Measurements from ENCODE around the gene C4orf50.
"Not testable (repeated sequence)": the region's sequence is repeated elsewhere in the genome, so short reads cannot be mapped to it uniquely, and the experiment has no call there.

C4orf50 gene

DNA sequence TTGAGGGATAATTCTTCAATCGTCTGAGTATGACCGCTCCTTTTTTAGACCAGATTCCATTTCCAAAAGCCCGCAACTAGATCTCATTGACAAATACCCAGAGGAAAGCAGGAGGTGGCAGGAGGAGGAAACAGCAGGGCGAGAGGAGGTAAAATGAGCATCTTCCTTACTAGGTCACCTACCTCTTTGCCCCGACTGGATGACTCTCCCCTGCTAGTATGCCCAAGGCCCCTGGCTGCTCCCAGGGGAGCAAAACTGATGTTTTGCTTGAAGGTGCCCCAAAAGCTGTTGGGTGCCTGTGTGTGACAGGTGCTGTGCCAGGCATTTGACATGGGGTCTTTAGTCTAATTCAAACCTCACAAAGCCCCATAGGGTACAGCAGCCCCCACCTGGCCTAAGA, 48.9 kb downstream of the C4orf50 start:
- DNase-seq (ENCODE audit: low read depth): no peak

DNA sequence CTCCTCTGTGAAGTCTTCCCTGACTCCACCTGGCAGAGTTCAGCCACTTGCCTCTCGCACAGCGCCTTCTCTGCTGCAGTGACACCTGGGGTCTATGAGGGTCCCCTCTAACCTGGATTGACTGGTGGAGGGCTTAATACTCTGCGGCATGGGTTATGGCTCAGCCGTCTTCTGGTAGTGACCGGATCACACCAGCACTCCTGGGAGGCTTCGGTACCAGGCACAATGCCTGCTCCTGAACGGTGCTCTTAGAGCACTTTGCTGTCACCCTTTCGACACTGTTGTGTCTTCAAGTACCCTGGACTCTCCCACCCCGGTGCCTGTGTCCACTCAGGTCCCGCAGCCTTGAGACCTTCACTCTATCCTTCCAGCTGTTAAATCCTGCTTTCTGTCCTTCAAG, 50.0 kb downstream of the C4orf50 start:
- DNase-seq (ENCODE audit: low read depth): no peak

GRCh38 chr4:5967783-5968182, 50.4 kb downstream of the C4orf50 start:
- no peak for DNase-seq (ENCODE audit: low read depth)

DNA sequence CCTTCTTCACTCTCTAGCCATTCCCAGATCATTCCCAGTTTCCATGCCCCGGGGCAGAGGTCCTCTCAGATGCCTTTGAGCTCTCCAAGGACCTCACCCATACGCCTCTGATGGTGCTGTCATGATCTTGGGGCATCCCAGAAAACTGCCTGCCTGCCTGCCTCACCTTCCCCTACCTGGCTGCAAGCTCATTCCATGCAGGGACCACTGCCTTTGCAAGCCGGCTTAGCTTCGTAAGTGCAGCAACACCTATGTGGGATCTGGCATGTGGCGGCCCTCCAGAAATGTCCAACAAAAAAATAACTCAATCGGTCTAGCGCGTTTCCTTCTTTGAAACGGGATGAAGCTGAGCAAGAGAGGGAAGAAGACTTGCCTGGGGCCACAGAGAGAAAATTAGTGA, 53.0 kb downstream of the C4orf50 start:
- DNase-seq (ENCODE audit: low read depth): no peak

GRCh38 chr4:5964030-5964429, 54.2 kb downstream of the C4orf50 start:
- DNase-seq (ENCODE audit: low read depth): no peak

- no peak for DNase-seq (ENCODE audit: low read depth)
Measured at GRCh38 chr4:5963611-5964010, 54.6 kb downstream of the C4orf50 start.

- no peak for DNase-seq (ENCODE audit: low read depth)
Measured at GRCh38 chr4:5962416-5962815, 55.8 kb downstream of the C4orf50 start.

GRCh38 chr4:5960252-5960880, 57.9 kb downstream of the C4orf50 start:
- no peak for DNase-seq (ENCODE audit: low read depth)

DNA sequence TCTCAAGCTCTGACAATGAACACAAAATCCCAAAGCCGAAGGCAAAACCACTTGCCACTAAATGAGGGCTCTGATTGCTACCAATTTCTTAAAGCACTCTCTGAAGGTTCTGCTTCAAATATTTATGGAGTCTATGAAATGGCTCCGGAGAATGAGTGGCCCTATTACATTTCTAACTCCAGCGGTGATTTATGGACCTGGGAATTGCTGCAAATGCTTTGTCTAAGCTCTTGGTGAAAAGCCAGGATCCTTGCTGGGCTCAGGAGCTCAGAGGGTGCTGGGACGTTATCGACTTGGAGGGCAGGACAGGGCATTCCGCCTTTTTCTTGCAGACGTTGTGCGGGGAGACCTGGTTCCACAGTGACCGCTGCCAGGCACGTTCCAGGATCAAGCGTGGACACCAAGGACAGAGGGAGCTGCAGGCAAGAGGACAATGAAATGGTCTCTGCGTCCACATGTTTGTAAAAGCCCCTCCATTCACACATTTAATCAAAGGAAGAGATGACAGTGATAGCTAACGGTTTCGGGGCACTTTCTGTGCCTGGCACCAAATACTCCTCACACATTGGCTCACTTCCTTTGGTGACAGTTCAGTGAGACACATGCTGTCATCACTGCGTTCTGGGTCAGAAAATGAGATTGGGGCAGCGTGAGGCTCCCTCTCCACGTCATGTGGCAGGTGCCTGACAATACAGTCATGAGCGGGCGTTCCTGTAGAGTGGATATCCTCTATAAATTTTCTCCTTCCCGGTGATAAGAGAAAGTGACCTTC, 58.8 kb downstream of the C4orf50 start:
- DNase-seq (ENCODE audit: low read depth): no peak

DNA sequence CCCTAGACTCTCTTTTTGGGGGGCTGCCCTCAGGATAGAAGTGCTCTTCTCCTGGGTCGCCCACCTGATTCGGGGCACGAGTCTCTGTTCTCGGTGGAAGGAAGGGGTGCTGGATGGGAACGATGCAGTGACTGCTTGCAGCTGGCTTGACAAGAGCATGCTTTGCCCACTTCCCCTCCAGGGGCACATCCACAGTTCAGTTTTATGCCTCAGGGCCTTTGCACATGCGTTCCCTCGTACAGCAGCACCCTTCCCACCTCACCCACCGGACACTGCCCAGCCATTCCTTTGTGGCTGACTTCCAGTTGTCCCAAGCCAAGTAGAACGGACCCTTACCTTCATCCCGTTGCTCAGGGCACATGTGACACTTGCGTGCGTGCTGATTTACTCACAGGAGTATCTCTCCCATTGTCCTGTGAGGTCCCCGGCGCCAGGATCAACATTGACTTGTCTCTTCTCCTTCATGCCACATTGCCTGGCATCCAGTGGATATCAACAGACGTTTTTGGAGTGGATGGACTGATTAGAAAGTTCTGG, 60.0 kb downstream of the C4orf50 start:
- no peak for DNase-seq (ENCODE audit: low read depth)

DNA sequence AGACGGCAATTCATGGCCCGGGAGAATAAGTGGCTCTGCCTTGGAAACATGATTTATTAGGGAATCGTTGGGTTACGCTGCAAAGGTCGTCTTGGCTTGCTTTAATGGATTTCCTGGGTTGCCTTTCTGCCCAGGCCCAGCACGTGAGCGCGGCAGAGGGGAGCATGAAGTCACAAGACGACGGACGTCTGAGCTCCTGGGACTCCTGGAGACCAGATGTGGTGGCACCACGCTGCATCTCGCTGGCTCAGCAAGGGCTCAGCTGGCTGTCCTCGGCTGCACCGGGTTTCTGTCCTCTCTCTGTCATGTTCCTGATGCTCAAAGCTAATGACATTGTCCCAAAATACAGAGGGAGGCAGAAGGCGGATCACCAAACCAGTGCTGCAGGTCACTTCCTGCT, 61.2 kb downstream of the C4orf50 start:
- no peak for DNase-seq (ENCODE audit: low read depth)

- no peak for DNase-seq (ENCODE audit: low read depth)
Measured at GRCh38 chr4:5956285-5957021, 61.8 kb downstream of the C4orf50 start.

GRCh38 chr4:5955856-5956255, 62.4 kb downstream of the C4orf50 start:
- DNase-seq (ENCODE audit: low read depth): no peak

DNA sequence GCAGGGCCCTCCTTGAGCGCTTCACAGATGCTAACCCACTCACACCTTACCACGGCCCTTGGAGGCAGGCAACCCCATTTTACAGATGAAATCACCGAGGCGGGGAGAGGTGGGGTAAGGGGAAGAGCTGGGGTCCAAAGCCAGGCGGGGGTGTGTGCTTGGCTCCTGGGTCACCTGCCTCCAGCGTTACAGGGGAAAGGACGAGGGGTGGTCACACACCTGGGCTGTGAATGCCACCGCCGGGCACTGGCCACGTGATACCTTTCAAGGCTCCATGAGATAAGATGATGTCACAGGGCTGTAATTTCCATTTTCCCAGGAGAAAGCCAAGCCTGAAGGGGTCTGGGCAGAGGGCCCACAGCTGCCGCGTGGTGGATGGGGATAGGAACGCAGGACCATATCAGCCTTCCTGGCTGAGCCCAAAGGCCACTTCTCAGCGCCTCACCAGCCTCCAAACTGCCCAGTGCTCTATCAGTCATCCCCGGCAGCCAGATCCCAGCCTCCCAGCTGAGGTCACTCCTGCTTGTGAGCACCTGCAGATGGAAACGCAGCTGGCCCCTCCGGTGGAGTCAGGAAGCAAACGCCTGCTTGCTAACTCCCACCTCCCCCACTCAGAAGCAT, 62.9 kb downstream of the C4orf50 start:
- DNase-seq (ENCODE audit: low read depth): no peak

DNA sequence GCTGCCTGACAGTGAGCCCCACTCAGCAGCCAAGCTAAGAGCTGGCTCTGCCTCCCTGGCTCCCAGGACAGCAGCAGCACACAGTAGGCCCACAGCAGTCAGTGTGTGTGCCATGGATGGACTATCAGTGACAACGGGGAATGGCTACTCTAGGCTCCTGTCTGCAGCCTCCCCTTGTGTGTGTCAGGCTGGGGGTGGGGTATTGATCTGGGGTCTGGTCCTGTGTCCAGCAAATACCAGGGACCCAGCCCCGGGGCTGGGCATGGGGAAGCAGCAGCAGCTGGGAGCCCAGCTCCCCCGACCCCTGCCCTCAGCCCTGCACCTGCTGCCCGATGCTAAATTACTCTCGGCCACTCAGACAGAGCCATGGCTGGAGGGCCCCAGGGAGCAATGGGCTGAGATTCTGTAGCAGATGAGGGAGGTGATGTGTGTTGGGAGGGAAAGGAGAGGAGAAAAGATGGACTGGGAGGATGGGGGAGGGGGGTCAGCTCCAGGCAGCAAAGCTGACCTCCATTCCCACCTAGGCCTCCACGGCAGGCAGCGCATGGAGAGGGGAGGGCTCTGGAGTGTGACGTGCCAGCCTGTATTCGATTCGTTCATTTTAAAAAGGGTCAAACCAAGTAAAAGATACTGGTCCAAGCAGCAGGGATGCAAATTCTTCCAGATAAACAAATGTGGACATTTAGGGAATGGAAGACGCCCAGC, 64.0 kb downstream of the C4orf50 start:
- no peak for DNase-seq (ENCODE audit: low read depth)

DNA sequence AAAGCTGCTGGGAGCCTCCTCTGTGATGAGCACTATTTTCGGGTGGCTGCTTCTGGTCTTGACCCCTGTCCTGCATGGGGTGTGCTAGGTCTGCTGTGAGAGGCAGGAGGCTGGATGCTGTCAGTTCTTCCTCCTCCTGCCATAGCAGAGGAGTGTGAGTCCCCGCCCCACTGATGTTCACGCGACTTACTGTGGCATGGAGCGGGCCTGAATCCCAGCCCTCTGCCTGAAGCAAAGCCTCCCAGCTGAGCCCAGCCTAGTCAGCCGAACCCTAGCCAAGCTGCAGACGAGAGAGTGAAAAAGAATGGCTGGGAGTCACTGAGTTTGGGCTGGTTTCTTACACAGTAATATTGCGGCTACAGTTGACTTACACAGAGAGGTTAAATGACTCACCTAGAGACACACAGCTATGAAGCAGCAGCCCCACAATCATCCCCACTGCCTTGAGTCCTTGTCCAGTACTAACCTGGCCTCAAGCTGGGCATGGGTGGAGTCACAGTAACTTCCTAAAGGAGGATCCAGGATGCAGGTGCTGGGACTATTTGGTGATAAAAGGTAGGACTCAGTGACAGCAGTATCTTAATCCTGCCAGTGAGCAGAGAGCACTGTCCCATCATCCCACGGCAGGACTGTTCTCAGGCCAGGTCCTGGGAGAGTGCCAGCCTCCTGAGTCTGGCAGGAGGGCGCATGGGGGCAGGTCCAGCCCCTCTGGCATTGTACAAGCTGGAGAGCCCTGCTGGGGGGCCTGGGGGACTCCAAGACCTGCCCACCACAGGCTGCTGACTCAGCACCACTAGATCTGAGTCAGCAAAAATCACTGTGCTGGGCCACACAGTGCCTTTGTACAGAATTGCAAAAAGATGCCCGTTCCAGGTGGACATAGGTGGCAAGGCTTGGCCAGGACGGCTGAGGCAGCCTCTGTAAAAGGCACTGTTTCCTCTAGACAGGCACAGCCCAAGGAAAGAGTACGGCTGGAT, 65.0 kb downstream of the C4orf50 start:
- no peak for DNase-seq (ENCODE audit: low read depth)

GRCh38 chr4:5952286-5952974, 65.8 kb downstream of the C4orf50 start:
- DNase-seq (ENCODE audit: low read depth): no peak

DNA sequence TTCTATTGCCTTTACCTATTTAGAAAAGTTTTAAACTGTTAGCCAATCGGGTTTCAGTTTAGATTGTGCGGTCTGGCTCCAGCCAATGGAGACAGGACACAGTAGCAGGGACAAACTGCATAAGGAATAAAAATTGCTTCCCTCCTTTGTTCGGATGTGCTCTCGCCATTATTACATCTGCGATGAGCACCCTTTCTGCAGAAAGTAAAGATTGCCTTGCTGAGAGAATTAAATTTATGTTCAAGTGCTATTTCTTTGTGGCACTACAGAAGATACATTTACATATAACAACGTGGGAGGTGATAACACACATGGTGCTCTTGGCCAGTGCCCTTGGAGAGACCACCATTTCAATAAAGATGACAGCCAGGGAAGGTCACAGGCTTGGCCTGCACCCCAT, 71.6 kb downstream of the C4orf50 start:
- DNase-seq (ENCODE audit: low read depth): not testable (repeated sequence)

DNA sequence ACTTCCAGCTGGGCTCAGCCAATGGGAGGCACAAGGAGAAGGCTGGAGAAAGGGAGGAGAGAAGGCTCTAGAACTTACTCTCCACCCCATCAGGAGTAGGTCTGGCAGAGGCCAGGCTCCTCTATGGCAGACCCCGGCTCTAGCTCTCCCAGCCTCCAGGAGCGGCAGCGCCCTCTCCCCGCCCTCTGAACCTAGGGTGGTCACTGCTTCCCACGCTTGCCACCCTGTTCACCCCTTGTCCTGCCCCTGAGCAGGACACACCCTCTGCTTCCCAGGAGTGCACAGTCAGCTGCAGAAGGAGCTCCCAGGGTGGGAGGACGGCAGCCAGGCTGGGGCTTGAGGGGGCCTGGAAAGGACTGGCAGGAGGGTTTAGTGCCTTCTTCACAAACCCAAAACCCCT, 72.3 kb downstream of the C4orf50 start:
- no peak for DNase-seq (ENCODE audit: low read depth)

- no peak for DNase-seq (ENCODE audit: low read depth)
Measured at GRCh38 chr4:5945171-5945570, 73.1 kb downstream of the C4orf50 start.
